Sigmoid colon (tissue), 7 donors: ENCODE results near the gene CAMSAP2. TPM values are rescaled to one million over a fixed set of nuclear protein-coding genes. Genes with fewer than 3 reads are reported as not detected.

ENCODE experiments used
- DNase-seq: peaks from one replicate; pipeline ENCODE4 v3.0.0-alpha.2; 2019
- H3K27ac ChIP-seq, 4 donors: fragments of 200-600 bp; sonication (generic); one replicate each; pipeline ENCODE4 v1.5.1; 2016 to 2019; ENCODE audit warnings: mild to moderate bottlenecking in 1 of 4
- H3K27me3 ChIP-seq, 3 donors: fragments of 200-600 bp; sonication (generic); one replicate each; pipeline ENCODE4 v1.5.1; 2019; ENCODE audit warnings: mild to moderate bottlenecking in 1 of 3
- H3K36me3 ChIP-seq, 4 donors: fragments of 200-600 bp; sonication (generic); one replicate each; pipeline ENCODE4 v1.5.1; 2016 to 2019
- H3K4me1 ChIP-seq, 4 donors: fragments of 200-600 bp; sonication (generic); one replicate each; pipeline ENCODE4 v1.5.1; 2017 to 2019
- H3K4me3 ChIP-seq, 4 donors: fragments of 200-600 bp; sonication (generic); one replicate each; pipeline ENCODE4 v1.5.1; 2017 to 2019; ENCODE audit warnings: mild to moderate bottlenecking in 2 of 4, moderate library complexity in 1 of 4
- H3K9me3 ChIP-seq, 4 donors: fragments of 200-600 bp in 3 of 4; sonication (generic) in 3 of 4; one replicate each; pipeline versions ENCODE4 v1.5.1 to v1.6.1; 2013 to 2019
- CTCF ChIP-seq, 4 experiments: fragments of 450-650 bp in 3 of 4; fragments of 200-600 bp in 1 of 4; IDR thresholded peaks; one replicate each; pipeline ENCODE4 v1.5.1; 2016 to 2019; ENCODE audit warnings: antibody characterized with exemption in 4 of 4, mild to moderate bottlenecking in 3 of 4, moderate library complexity in 2 of 4
- EP300 ChIP-seq, 4 donors: sonication (generic); formaldehyde crosslinking; IDR thresholded peaks; one replicate each; pipeline ENCODE4 v1.6.1; 2017; ENCODE audit warnings: antibody characterized with exemption in 4 of 4
- POLR2A ChIP-seq, 2 donors: fragments of 450-650 bp; IDR thresholded peaks; one replicate each; pipeline ENCODE4 v1.6.1; 2016; ENCODE audit warnings: antibody characterized with exemption in 2 of 2, mild to moderate bottlenecking in 2 of 2, moderate library complexity in 2 of 2
- POLR2AphosphoS5 ChIP-seq, 4 donors: sonication (generic); formaldehyde crosslinking; IDR thresholded peaks; one replicate each; pipeline ENCODE4 v1.6.1; 2017; ENCODE audit warnings: antibody characterized with exemption in 4 of 4
- WGBS, 2 donors: extraction: QIAGEN DNeasy Blood & Tissue Kit; methylation state at CpG; one replicate each; pipeline ENCODE4 v1.1.7; 2013; 5-methylcytosine and 5-hydroxymethylcytosine counted together
- intact Hi-C: fragments of 100-400 bp; cut with DNase I; formaldehyde crosslinking; loops from one replicate; pipeline ENCODE4 v1.15.1; 2023
- polyA plus RNA-seq, 3 donors: library from polyadenylated mRNA; stranded (reverse); fragments of 200-250 nt; gene quantifications; one replicate each; pipeline ENCODE4 v1.2.3, GENCODE V29; 2013
- total RNA-seq, 4 donors: library from RNA; depleted of rRNA; stranded (reverse); fragments of >200 nt; gene quantifications; one replicate each; pipeline ENCODE4 v1.1.0, GENCODE V29; 2016
- donor health status: healthy with polysubstance abuse.
- donor health status: Bipolar disorder and iron deficiency.
- donor health status: healthy.

CAMSAP2 gene
- total and polyA plus RNA-seq, 7 donors, result 1.2 to 40.7 (median 31.8) TPM

DNA sequence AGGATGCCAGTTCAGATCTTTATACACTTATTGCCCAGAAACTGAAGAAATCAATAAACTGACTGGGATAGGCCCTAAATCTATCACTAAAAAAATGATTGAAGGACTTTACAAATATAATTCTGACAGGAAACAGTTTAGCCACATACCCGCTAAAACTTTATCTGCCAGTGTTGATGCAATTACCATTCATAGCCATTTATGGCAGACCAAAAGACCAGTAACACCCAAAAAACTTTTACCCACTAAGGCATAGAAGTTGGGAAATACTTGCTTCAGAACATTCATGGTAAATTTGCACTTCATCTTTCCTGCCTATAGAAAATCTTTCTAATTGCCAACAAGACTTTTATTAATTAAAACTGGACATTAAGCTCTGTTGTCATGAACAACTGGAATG, 119.1 kb downstream of the CAMSAP2 start:
- Histone ChIP-seq H3K9me3 (no peaks in the 10 kb centered on the region), H3K27ac (no peak overlapping the region), H3K4me1 (no peaks in the 10 kb centered on the region), H3K27me3 (no peaks in the 10 kb centered on the region), H3K36me3 (peaks cover under 1 to 70% (median 20%) of the 10 kb centered on the region in 4 donors), H3K4me3 (no peak overlapping the region)
- TF ChIP-seq EP300 (IDR thresholded peaks at IDR 0.05) (no peak), POLR2A (IDR thresholded peaks at IDR 0.05) (no peak), POLR2AphosphoS5 (IDR thresholded peaks at IDR 0.05) (no peak), CTCF (IDR thresholded peaks at IDR 0.05) (no peak)
- intact Hi-C loops, result no loop called here
- WGBS, 2 donors, result 72 to 83% methylated on average over 1 of the region's 1 CpG
- DNase-seq, result no peak

GRCh38 chr1:200861937-200862647, 123.4 kb downstream of the CAMSAP2 start:
- 82 to 90% methylated on average over 2 of the region's 2 CpGs for WGBS, 2 donors
- no peak overlapping the region for H3K4me3 ChIP-seq
- H3K36me3 ChIP-seq, result peaks cover 3 to 39% (median 11%) of the 10 kb centered on the region in 4 donors
- H3K27ac ChIP-seq, result no peak overlapping the region
- intact Hi-C loops, result no loop called here
- no peaks in the 10 kb centered on the region for H3K4me1 ChIP-seq
- H3K27me3 ChIP-seq, result no peaks in the 10 kb centered on the region
- no peak for DNase-seq
- TF ChIP-seq POLR2A (IDR thresholded peaks at IDR 0.05), result no peak
- no peak for TF ChIP-seq CTCF (IDR thresholded peaks at IDR 0.05)
- TF ChIP-seq POLR2AphosphoS5 (IDR thresholded peaks at IDR 0.05), result no peak
- no peak for TF ChIP-seq EP300 (IDR thresholded peaks at IDR 0.05)
- no peaks in the 10 kb centered on the region for H3K9me3 ChIP-seq

GRCh38 chr1:200862713-200863415, 124.2 kb downstream of the CAMSAP2 start:
- H3K27me3 ChIP-seq, result no peaks in the 10 kb centered on the region
- TF ChIP-seq CTCF (IDR thresholded peaks at IDR 0.05) (no peak), EP300 (IDR thresholded peaks at IDR 0.05) (no peak), POLR2A (IDR thresholded peaks at IDR 0.05) (no peak), POLR2AphosphoS5 (IDR thresholded peaks at IDR 0.05) (no peak)
- no peak overlapping the region for H3K27ac ChIP-seq
- peaks cover 3 to 32% (median 7%) of the 10 kb centered on the region in 4 donors for H3K36me3 ChIP-seq
- intact Hi-C loops, result no loop called here
- no peaks in the 10 kb centered on the region for H3K9me3 ChIP-seq
- DNase-seq, result no peak
- WGBS, 2 donors, result 78 to 84% methylated on average over 9 of the region's 9 CpGs
- H3K4me1 ChIP-seq, result no peaks in the 10 kb centered on the region
- H3K4me3 ChIP-seq, result no peak overlapping the region

DNA sequence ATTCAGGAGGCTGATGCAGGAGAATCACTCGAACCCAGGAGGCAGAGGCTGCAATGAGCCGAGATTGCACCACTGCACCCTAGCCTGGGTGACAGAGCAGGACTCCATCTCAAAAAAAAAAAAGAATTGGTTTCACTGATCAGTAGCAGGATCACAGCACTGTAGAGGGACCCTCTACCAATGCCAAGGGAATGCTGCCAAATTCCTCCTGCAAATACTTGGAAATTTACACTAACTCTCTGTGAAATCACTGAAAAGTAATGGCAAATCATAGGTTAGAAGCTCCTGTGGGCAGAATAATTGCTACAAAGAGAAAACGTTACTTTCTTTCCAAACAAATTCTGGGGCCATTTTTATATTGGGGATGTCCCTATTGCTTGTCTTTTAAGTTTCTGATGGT, 127.4 kb downstream of the CAMSAP2 start:
- no peaks in the 10 kb centered on the region for H3K4me1 ChIP-seq
- no peaks in the 10 kb centered on the region for H3K9me3 ChIP-seq
- H3K27me3 ChIP-seq, result peaks cover 0 to 20% (median 11%) of the 10 kb centered on the region in 3 donors
- H3K36me3 ChIP-seq, result peaks cover 3 to 16% (median 7%) of the 10 kb centered on the region in 4 donors
- intact Hi-C loops, result no loop called here
- 77 to 87% methylated on average over 3 of the region's 3 CpGs for WGBS, 2 donors
- DNase-seq, result no peak
- no peak for TF ChIP-seq EP300 (IDR thresholded peaks at IDR 0.05)
- no peak for TF ChIP-seq POLR2A (IDR thresholded peaks at IDR 0.05)
- no peak for TF ChIP-seq CTCF (IDR thresholded peaks at IDR 0.05)
- no peak for TF ChIP-seq POLR2AphosphoS5 (IDR thresholded peaks at IDR 0.05)
- H3K27ac ChIP-seq, result no peak overlapping the region
- H3K4me3 ChIP-seq, result no peak overlapping the region
